ENCODE data around the gene PRKAG3.
A peak's percentile ranks its signal among the peaks of the same experiment; 100 is the strongest.

PRKAG3 gene

GRCh38 chr2:218821605-218822211 is 9.9 kb downstream of the PRKAG3 start:
- in situ Hi-C loops (cut with MboI; ENCODE audit: low pct_unique_long_range_greater_than_20kb, low sequenced_read_pairs) = no loop called here
- DNase-seq = no peak

- no peak for DNase-seq
- in situ Hi-C loops (cut with MboI; ENCODE audit: low pct_unique_long_range_greater_than_20kb, low sequenced_read_pairs) = no loop called here
Observed at GRCh38 chr2:218820746-218821369, 10.7 kb downstream of the PRKAG3 start.

- in situ Hi-C loops (cut with MboI; ENCODE audit: low pct_unique_long_range_greater_than_20kb, low sequenced_read_pairs) = no loop called here
- no peak for DNase-seq
Observed at GRCh38 chr2:218819093-218819492, 12.5 kb downstream of the PRKAG3 start.

- in situ Hi-C loops (cut with MboI; ENCODE audit: low pct_unique_long_range_greater_than_20kb, low sequenced_read_pairs) = no loop called here
- no peak for DNase-seq
Observed at GRCh38 chr2:218816561-218817011, 15.0 kb downstream of the PRKAG3 start.

- in situ Hi-C loops (cut with MboI; ENCODE audit: low pct_unique_long_range_greater_than_20kb, low sequenced_read_pairs) = no loop called here
Observed at GRCh38 chr2:218815649-218816048, 16.0 kb downstream of the PRKAG3 start.

GRCh38 chr2:218815244-218815637 is 16.4 kb downstream of the PRKAG3 start:
- DNase-seq = no peak
- in situ Hi-C loops (cut with MboI; ENCODE audit: low pct_unique_long_range_greater_than_20kb, low sequenced_read_pairs) = no loop called here

More at GRCh38 chr2:218815649-218816048, 16.0 kb downstream of the PRKAG3 start:
- no peak for DNase-seq

GRCh38 chr2:218814540-218815243 is 16.9 kb downstream of the PRKAG3 start:
- DNase-seq = no peak
- in situ Hi-C loops (cut with MboI; ENCODE audit: low pct_unique_long_range_greater_than_20kb, low sequenced_read_pairs) = no loop called here

GRCh38 chr2:218813771-218814460 is 17.7 kb downstream of the PRKAG3 start:
- DNase-seq = no peak
- in situ Hi-C loops (cut with MboI; ENCODE audit: low pct_unique_long_range_greater_than_20kb, low sequenced_read_pairs) = no loop called here

GRCh38 chr2:218812861-218813260 is 18.7 kb downstream of the PRKAG3 start:
- DNase-seq = no peak
- in situ Hi-C loops (cut with MboI; ENCODE audit: low pct_unique_long_range_greater_than_20kb, low sequenced_read_pairs) = no loop called here

GRCh38 chr2:218812096-218812815 is 19.3 kb downstream of the PRKAG3 start:
- in situ Hi-C loops (cut with MboI; ENCODE audit: low pct_unique_long_range_greater_than_20kb, low sequenced_read_pairs) = no loop called here
- no peak for DNase-seq

- no peak for DNase-seq
- in situ Hi-C loops (cut with MboI; ENCODE audit: low pct_unique_long_range_greater_than_20kb, low sequenced_read_pairs) = no loop called here
Observed at GRCh38 chr2:218811382-218811781, 20.2 kb downstream of the PRKAG3 start.

- in situ Hi-C loops (cut with MboI; ENCODE audit: low pct_unique_long_range_greater_than_20kb, low sequenced_read_pairs) = no loop called here
- no peak for DNase-seq
Observed at GRCh38 chr2:218810256-218810655, 21.3 kb downstream of the PRKAG3 start.

- in situ Hi-C loops (cut with MboI; ENCODE audit: low pct_unique_long_range_greater_than_20kb, low sequenced_read_pairs) = no loop called here
- no peak for DNase-seq
Observed at GRCh38 chr2:218809515-218809914, 22.1 kb downstream of the PRKAG3 start.

GRCh38 chr2:218807626-218808025 is 24.0 kb downstream of the PRKAG3 start:
- in situ Hi-C loops (cut with MboI; ENCODE audit: low pct_unique_long_range_greater_than_20kb, low sequenced_read_pairs) = no loop called here
- DNase-seq = no peak

- in situ Hi-C loops (cut with MboI; ENCODE audit: low pct_unique_long_range_greater_than_20kb, low sequenced_read_pairs) = no loop called here
- DNase-seq = peak; percentile 90
Observed at GRCh38 chr2:218806346-218806978, 25.1 kb downstream of the PRKAG3 start.

- DNase-seq = peak; percentile 14
- in situ Hi-C loops (cut with MboI; ENCODE audit: low pct_unique_long_range_greater_than_20kb, low sequenced_read_pairs) = no loop called here
Observed at GRCh38 chr2:218805627-218806026, 26.0 kb downstream of the PRKAG3 start.

- peak; percentile 10 for DNase-seq
- in situ Hi-C loops (cut with MboI; ENCODE audit: low pct_unique_long_range_greater_than_20kb, low sequenced_read_pairs) = no loop called here
Observed at GRCh38 chr2:218804817-218805216, 26.8 kb downstream of the PRKAG3 start.

GRCh38 chr2:218802386-218802994 is 29.1 kb downstream of the PRKAG3 start:
- in situ Hi-C loops (cut with MboI; ENCODE audit: low pct_unique_long_range_greater_than_20kb, low sequenced_read_pairs) = no loop called here
- DNase-seq = peak; percentile 11
